WI38 (cell line): Measurements from ENCODE around the gene SPDEF.

Experiments used
- H3K4me3 ChIP-seq: 2 replicates; pipeline ENCODE4 v1.5.1; 2011; ENCODE audit warnings: low read depth, mild to moderate bottlenecking, control low read depth, low read length
- CTCF ChIP-seq: IDR thresholded peaks from 2 replicates; pipeline ENCODE4 v1.5.1; 2012; ENCODE audit warnings: low read depth, mild to moderate bottlenecking, control low read depth, low read length

Gene SPDEF

GRCh38 chr6:34556031-34556471, at the start of gene SPDEF:
Gene SPDEF, minus strand, starts transcription at chr6:34556329. Its CDS starts 11,874 bp downstream, at chr6:34544455.
- no peak for TF ChIP-seq CTCF

GRCh38 chr6:34603707-34604106, 47.6 kb upstream of the SPDEF start:
- no peak overlapping the region for H3K4me3 ChIP-seq
- no peak for TF ChIP-seq CTCF

More at GRCh38 chr6:34556031-34556471, at the start of gene SPDEF:
- H3K4me3 ChIP-seq = no peak within 1 kb of the TSS

GRCh38 chr6:34602318-34603111, 46.4 kb upstream of the SPDEF start:
- no peak for TF ChIP-seq CTCF
- no peak overlapping the region for H3K4me3 ChIP-seq

GRCh38 chr6:34601706-34602105, 45.6 kb upstream of the SPDEF start:
- no peak for TF ChIP-seq CTCF

GRCh38 chr6:34600796-34601195, 44.7 kb upstream of the SPDEF start:
- TF ChIP-seq CTCF = no peak
- no peak overlapping the region for H3K4me3 ChIP-seq

More at GRCh38 chr6:34601706-34602105, 45.6 kb upstream of the SPDEF start:
- no peak overlapping the region for H3K4me3 ChIP-seq

- no peak for TF ChIP-seq CTCF
- no peak overlapping the region for H3K4me3 ChIP-seq
Observed at GRCh38 chr6:34600101-34600500, 44.0 kb upstream of the SPDEF start.

GRCh38 chr6:34598712-34599111, 42.6 kb upstream of the SPDEF start:
- TF ChIP-seq CTCF = no peak
- no peak overlapping the region for H3K4me3 ChIP-seq
